DOHH2 (cell line): ENCODE data around the gene PCSK5.

Source experiments
- H3F3A ChIP-seq: fragments of 200-600 bp; sonication (generic), shearing (Covaris generic); 2 replicates; pipeline ENCODE4 v1.6.0; 2016; ENCODE audit warnings: antibody characterized with exemption, mild to moderate bottlenecking; ENCODE audit not compliant: control insufficient read depth, insufficient read depth
- H3K27ac ChIP-seq: fragments of 200-600 bp; sonication (generic); 2 replicates; pipeline ENCODE4 v1.5.1; 2014; ENCODE audit warnings: low read depth, mild to moderate bottlenecking, low read length, moderate library complexity
- H3K27me3 ChIP-seq: fragments of 200-600 bp; sonication (generic); 2 replicates; pipeline ENCODE4 v1.6.1; 2014; ENCODE audit warnings: mild to moderate bottlenecking, low read length, mixed read lengths; ENCODE audit not compliant: control insufficient read depth
- H3K36me3 ChIP-seq: fragments of 200-600 bp; sonication (generic); 2 replicates; pipeline ENCODE4 v1.6.1; 2014; ENCODE audit warnings: mild to moderate bottlenecking, low read length, moderate library complexity, mixed read lengths; ENCODE audit not compliant: control insufficient read depth
- H3K4me1 ChIP-seq: fragments of 200-600 bp; sonication (generic); 2 replicates; pipeline ENCODE4 v1.6.1; 2014; ENCODE audit warnings: mild to moderate bottlenecking, low read length, mixed read lengths; ENCODE audit not compliant: control insufficient read depth
- H3K4me2 ChIP-seq: fragments of 200-600 bp; sonication (generic); 2 replicates; pipeline ENCODE4 v1.6.0; 2014; ENCODE audit warnings: mild to moderate bottlenecking, low read length, moderate library complexity
- H3K4me3 ChIP-seq: fragments of 200-600 bp; sonication (generic); 2 replicates; pipeline ENCODE4 v1.5.1; 2014; ENCODE audit warnings: mild to moderate bottlenecking, low read length, mixed read lengths
- H3K79me2 ChIP-seq: fragments of 200-600 bp; sonication (generic); 2 replicates; pipeline ENCODE4 v1.6.1; 2014; ENCODE audit warnings: mild to moderate bottlenecking, low read length, mixed read lengths; ENCODE audit not compliant: control insufficient read depth
- H3K9me2 ChIP-seq: fragments of 200-600 bp; sonication (generic); replicated peaks from 2 replicates; pipeline ENCODE4 v1.6.1; 2014; ENCODE audit warnings: mild to moderate bottlenecking, low read length, mixed read lengths; ENCODE audit not compliant: control insufficient read depth
- H3K9me3 ChIP-seq: fragments of 200-600 bp; sonication (generic); 2 replicates; pipeline ENCODE4 v1.6.1; 2014; ENCODE audit warnings: antibody characterized with exemption, low read length, mixed read lengths; ENCODE audit not compliant: control insufficient read depth, insufficient read depth
- H4K20me1 ChIP-seq: fragments of 200-600 bp; sonication (generic); 2 replicates; pipeline ENCODE4 v1.6.0; 2014; ENCODE audit warnings: low read depth, mild to moderate bottlenecking, antibody characterized with exemption, low read length, moderate library complexity; ENCODE audit not compliant: control insufficient read depth, insufficient read depth
- CTCF ChIP-seq: fragments of 200-600 bp; sonication (generic); IDR thresholded peaks from one replicate; pipeline ENCODE4 v1.5.1; 2014; ENCODE audit warnings: antibody characterized with exemption, mild to moderate bottlenecking, low read depth, low read length; ENCODE audit not compliant: poor library complexity, severe bottlenecking
- EZH2phosphoT487 ChIP-seq: fragments of 200-600 bp; sonication (generic); IDR thresholded peaks from 2 replicates; pipeline ENCODE4 v1.6.1; 2017; ENCODE audit warnings: borderline replicate concordance, mild to moderate bottlenecking, antibody characterized with exemption, low read length, moderate library complexity, mixed read lengths

The PCSK5 gene

DNA sequence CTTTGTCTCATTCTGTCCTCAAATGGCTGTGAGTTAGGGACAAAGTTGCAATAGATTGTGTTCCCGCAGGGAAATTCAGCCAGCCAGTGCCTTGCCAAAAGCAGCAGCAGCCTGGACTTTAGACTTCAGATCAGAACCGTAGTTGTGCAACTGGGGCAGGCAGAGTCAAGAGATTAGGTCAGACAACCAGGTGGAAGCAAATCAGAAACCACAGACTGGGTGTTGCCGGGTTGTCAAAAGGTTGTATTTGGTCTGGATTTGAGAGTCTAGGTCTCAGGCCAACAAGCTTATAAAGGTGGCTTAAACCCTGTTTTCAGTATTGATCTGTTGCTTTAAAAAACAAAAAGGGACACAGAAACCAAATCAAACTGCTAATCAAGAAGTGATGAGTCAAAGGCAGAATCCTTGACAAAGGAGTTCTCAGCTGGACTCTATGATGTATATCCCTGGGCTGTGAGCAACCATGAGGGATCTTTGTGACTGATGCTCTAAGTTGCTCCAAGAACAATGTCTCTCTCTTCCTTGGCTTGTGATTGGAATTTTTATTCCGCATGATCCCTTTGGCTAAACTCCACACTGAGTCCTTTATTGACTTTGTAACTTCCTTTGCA, 482.8 kb downstream of the PCSK5 start:
- Histone ChIP-seq H3K9me2 (no peaks in the 10 kb centered on the region), H3K4me1 (peaks cover 4% of the 10 kb centered on the region; the same call in 1 of the 2 replicates), H4K20me1 (no peaks in the 10 kb centered on the region), H3K79me2 (no peaks in the 10 kb centered on the region), H3K4me2 (no peak overlapping the region), H3K9me3 (no peaks in the 10 kb centered on the region), H3F3A (no peaks in the 10 kb centered on the region), H3K36me3 (no peaks in the 10 kb centered on the region), H3K27me3 (peaks cover 15% of the 10 kb centered on the region), H3K27ac (no peak overlapping the region), H3K4me3 (no peak overlapping the region)
- TF ChIP-seq EZH2phosphoT487, result no peak
- no peak for TF ChIP-seq CTCF

- Histone ChIP-seq H3K4me3 (no peak overlapping the region), H3K79me2 (no peaks in the 10 kb centered on the region), H3F3A (no peaks in the 10 kb centered on the region), H3K36me3 (no peaks in the 10 kb centered on the region), H3K9me3 (no peaks in the 10 kb centered on the region), H4K20me1 (no peaks in the 10 kb centered on the region), H3K4me2 (no peak overlapping the region), H3K4me1 (peaks cover 4% of the 10 kb centered on the region; the same call in 1 of the 2 replicates), H3K9me2 (no peaks in the 10 kb centered on the region), H3K27ac (no peak overlapping the region), H3K27me3 (peaks cover 15% of the 10 kb centered on the region)
- TF ChIP-seq CTCF (no peak), EZH2phosphoT487 (no peak)
Observed at GRCh38 chr9:76373784-76374474, 483.5 kb downstream of the PCSK5 start.

DNA sequence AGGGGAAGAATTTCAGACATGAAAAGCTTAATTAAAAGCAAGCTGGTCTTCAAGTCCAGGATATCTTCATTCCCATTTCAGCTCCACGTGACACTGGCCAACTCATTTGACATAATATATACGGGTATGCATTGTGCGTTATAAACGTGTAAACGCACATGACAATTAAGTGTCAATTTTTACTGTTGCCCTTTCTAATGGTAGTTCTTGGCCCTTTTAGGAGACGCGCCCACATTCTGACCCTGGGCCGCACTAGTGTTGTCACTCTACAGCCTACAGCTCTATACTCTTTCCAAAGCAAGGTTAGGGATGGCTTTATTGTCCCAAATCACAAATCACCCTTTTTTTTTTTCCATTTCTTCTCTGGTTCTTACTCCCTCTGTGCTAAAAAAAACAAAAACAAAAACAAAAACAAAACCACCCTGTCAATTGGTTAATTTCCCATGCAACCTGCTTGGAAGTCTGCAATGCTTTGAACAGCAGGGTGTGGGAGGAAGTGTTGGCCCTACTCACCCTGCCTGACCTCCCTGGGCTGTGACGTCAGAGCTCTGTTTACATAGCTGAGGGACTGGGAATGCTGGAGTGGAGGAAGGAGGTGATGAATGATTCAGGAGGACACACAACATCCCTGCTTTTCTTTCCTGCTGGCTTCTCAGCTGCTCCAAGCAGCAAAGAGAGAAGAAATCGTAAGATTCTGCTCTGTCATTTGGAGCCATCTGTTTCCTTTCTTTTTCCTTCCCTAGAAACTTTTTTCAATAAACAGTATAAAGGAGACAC, 484.5 kb downstream of the PCSK5 start:
- Histone ChIP-seq H3K4me3 (no peak overlapping the region), H3K9me3 (no peaks in the 10 kb centered on the region), H3K27ac (no peak overlapping the region), H3K4me1 (no peaks in the 10 kb centered on the region), H3K9me2 (no peaks in the 10 kb centered on the region), H3K27me3 (peaks cover 15% of the 10 kb centered on the region), H3F3A (no peaks in the 10 kb centered on the region), H3K4me2 (no peak overlapping the region), H4K20me1 (no peaks in the 10 kb centered on the region), H3K36me3 (no peaks in the 10 kb centered on the region), H3K79me2 (no peaks in the 10 kb centered on the region)
- TF ChIP-seq CTCF (no peak), EZH2phosphoT487 (no peak)
